Measurements from ENCODE around the gene IL20RA. TPM values are rescaled to one million over a fixed set of nuclear protein-coding genes. Genes with fewer than 3 reads are reported as not detected.

IL20RA gene
- total and polyA plus RNA-seq, 4 donors, result 0.39 TPM; not detected in 3

DNA sequence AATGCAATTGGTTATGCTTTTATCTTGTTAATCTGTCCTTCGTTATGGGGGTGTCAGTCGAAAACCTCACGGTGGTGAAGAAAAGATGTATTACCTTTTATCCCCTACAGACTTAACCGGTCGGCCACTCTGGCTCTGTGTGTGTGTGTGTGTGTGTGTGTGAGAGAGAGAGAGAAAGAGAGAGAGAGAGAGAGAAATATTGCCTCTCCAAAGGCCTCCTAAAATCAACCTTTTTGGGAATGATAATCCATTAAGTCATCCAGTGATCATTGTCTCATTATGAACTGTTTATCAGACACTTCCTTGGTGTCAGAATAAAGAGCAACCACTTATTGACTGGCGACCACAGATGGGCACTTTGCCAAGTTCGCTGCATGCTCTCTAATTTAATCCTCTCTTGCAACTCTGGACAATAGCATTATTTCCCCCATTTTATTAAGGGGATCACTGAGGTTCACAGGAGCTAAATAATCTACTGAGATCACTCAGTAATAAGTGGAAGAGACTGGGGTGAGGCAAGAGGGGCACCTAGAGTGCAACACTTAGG lies 92.0 kb downstream of the IL20RA start:
- H3K36me3 ChIP-seq (ENCODE audit: control insufficient read depth in 1 of 2, insufficient read depth in 2 of 2, low read length in 1 of 2), result no peaks in the 10 kb centered on the region
- intact Hi-C loops (cut with DNase I), result no loop called here
- 48 to 50% methylated on average over 7 of the region's 7 CpGs for WGBS, 2 donors
- no peaks in the 10 kb centered on the region for H3K4me1 ChIP-seq (ENCODE audit: control insufficient read depth in 1 of 2, insufficient read depth in 2 of 2, low read length in 2 of 2)
- ATAC-seq (ENCODE audit: low FRiP score), result no peak
- H3K27me3 ChIP-seq (ENCODE audit: control insufficient read depth in 1 of 2, insufficient read depth in 2 of 2, low read length in 1 of 2), result no peaks in the 10 kb centered on the region
- H3K4me3 ChIP-seq (ENCODE audit: low read length in 2 of 2), result no peak overlapping the region
- H3K9me3 ChIP-seq (ENCODE audit: control insufficient read depth, low read length), result no peaks in the 10 kb centered on the region
- no peak overlapping the region for H3K27ac ChIP-seq (ENCODE audit: low read depth in 1 of 2, low read length in 2 of 2)
- no peak for DNase-seq

DNA sequence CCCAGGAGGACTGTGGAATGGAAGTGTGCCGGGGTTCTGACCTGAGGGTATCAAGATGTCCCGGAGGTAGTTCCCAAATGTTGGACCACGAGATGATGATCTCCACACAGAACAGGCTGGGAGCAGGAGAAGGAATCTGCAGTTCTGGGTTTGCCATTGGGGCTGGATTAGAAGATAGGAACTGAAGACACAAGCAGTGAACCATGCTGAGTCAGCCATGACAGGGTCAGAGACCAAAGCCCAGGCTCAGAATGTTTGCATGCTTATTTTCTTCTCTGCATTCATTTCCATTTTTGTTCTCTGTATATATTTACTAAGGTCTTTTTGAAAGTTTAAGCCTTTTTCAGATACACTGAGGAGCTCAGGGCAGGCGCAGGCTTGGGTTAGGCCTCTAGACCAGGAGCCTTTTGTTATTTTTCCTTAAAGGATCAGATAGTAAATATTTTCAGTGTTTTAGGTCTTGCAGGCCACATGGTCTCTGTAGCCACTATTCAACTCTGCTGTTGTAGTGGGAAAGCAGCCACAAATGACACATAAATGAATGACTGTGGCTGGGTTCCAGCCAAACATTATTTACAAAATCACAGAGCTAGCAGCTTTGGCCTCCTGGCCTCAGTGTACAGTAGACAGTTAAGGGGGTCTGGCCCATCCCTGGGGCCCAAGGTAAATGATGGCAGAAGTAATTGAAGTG lies 94.2 kb downstream of the IL20RA start:
- H3K9me3 ChIP-seq (ENCODE audit: control insufficient read depth, low read length), result no peaks in the 10 kb centered on the region
- intact Hi-C loops (cut with DNase I), result no loop called here
- H3K27me3 ChIP-seq (ENCODE audit: control insufficient read depth in 1 of 2, insufficient read depth in 2 of 2, low read length in 1 of 2), result no peaks in the 10 kb centered on the region
- DNase-seq (no peak), ATAC-seq (ENCODE audit: low FRiP score) (no peak)
- H3K27ac ChIP-seq (ENCODE audit: low read depth in 1 of 2, low read length in 2 of 2), result no peak overlapping the region
- WGBS, 2 donors, result 67 to 81% methylated on average over 4 of the region's 4 CpGs
- no peaks in the 10 kb centered on the region for H3K4me1 ChIP-seq (ENCODE audit: control insufficient read depth in 1 of 2, insufficient read depth in 2 of 2, low read length in 2 of 2)
- no peaks in the 10 kb centered on the region for H3K36me3 ChIP-seq (ENCODE audit: control insufficient read depth in 1 of 2, insufficient read depth in 2 of 2, low read length in 1 of 2)
- H3K4me3 ChIP-seq (ENCODE audit: low read length in 2 of 2), result no peak overlapping the region

Other genes with a start within 250 kb of the IL20RA start
- gene PEX7, start 222.4 kb downstream of the IL20RA start, total RNA-seq, result 1 to 10 TPM; 4.2 to 5.5 TPM
- 1 to 10 TPM; 4.9 to 5.8 TPM for gene PEX7, start 222.4 kb downstream of the IL20RA start, polyA plus RNA-seq
- not detected for gene SLC35D3, start 122.7 kb downstream of the IL20RA start, total RNA-seq
- gene SLC35D3, start 122.7 kb downstream of the IL20RA start, polyA plus RNA-seq, result not detected
- not detected for gene IL22RA2, start 128.7 kb upstream of the IL20RA start, total RNA-seq
- gene IL22RA2, start 128.7 kb upstream of the IL20RA start, polyA plus RNA-seq, result not detected
- gene IFNGR1, start 174.4 kb upstream of the IL20RA start, total RNA-seq, result 10 to 100 TPM; 64.4 to 82.8 TPM
- gene IFNGR1, start 174.4 kb upstream of the IL20RA start, polyA plus RNA-seq, result 10 to 100 TPM; 46.1 to 59.5 TPM